Smooth muscle cell (in vitro differentiated cells): ENCODE measurements around the gene DLGAP1. TPM values are rescaled to one million over a fixed set of nuclear protein-coding genes. Genes with fewer than 3 reads are reported as not detected.

Source experiments
- DNase-seq: peaks from one replicate; lab custom pipeline; 2025; ENCODE audit not compliant: unreplicated experiment; lab: John Stamatoyannopoulos, UW
- H2AFZ ChIP-seq: fragments of 200-600 bp; sonication (generic); 2 replicates; pipeline ENCODE4 v1.6.0; 2016; ENCODE audit warnings: antibody characterized with exemption, low read depth, mild to moderate bottlenecking
- H3F3A ChIP-seq: fragments of 200-600 bp; sonication (generic); 2 replicates; pipeline ENCODE4 v1.6.0; 2017; ENCODE audit warnings: antibody characterized with exemption, low read depth
- H3K27ac ChIP-seq: fragments of 200-600 bp; sonication (generic); 2 replicates; pipeline ENCODE4 v1.5.1; 2016; ENCODE audit warnings: low read depth, mild to moderate bottlenecking
- H3K27me3 ChIP-seq: fragments of 200-600 bp; sonication (generic); 2 replicates; pipeline ENCODE4 v1.6.1; 2016; ENCODE audit warnings: low read depth, mild to moderate bottlenecking
- H3K36me3 ChIP-seq: fragments of 200-600 bp; sonication (generic); 2 replicates; pipeline ENCODE4 v1.5.1; 2016; ENCODE audit warnings: low read depth
- H3K4me1 ChIP-seq: fragments of 200-600 bp; sonication (generic); 2 replicates; pipeline ENCODE4 v1.5.1; 2016; ENCODE audit warnings: low read depth
- H3K4me2 ChIP-seq: fragments of 200-600 bp; sonication (generic); 2 replicates; pipeline ENCODE4 v1.6.0; 2016; ENCODE audit warnings: mild to moderate bottlenecking
- H3K4me3 ChIP-seq: fragments of 200-600 bp; sonication (generic); 2 replicates; pipeline ENCODE4 v1.5.1; 2016; ENCODE audit warnings: mild to moderate bottlenecking
- H3K79me2 ChIP-seq: fragments of 200-600 bp; sonication (generic); 2 replicates; pipeline ENCODE4 v1.6.0; 2016; ENCODE audit warnings: low read depth, mild to moderate bottlenecking
- H3K9ac ChIP-seq: fragments of 200-600 bp; sonication (generic); 2 replicates; pipeline ENCODE4 v1.6.0; 2016; ENCODE audit warnings: low read depth
- H3K9me3 ChIP-seq: fragments of 200-600 bp; sonication (generic); replicated peaks from 2 replicates; pipeline ENCODE4 v1.5.1; 2016; ENCODE audit warnings: low read depth
- H4K20me1 ChIP-seq: fragments of 200-600 bp; sonication (generic); 2 replicates; pipeline ENCODE4 v1.6.0; 2016; ENCODE audit warnings: low read depth
- WGBS: methylation state at CpG from one replicate; pipeline ENCODE4 v1.1.7; 2016; ENCODE audit warnings: low lambda C conversion rate; 5-methylcytosine and 5-hydroxymethylcytosine counted together
- polyA plus RNA-seq: library from polyadenylated mRNA; unstranded; fragments of >200 nt; fragmentation: Nextera tagmentation; extraction: Ambion mirVana; gene quantifications from 2 replicates; pipeline ENCODE4 v1.2.1, GENCODE V29; 2016
- total RNA-seq: library from RNA; depleted of rRNA; stranded (reverse); fragments of >200 nt; gene quantifications from 2 replicates; pipeline ENCODE4 v1.2.3, GENCODE V29; 2014
- TF ChIP-seq, protein P1 (sequence below): fragments of 200-600 bp; sonication (generic); IDR thresholded peaks from 2 replicates; pipeline ENCODE4 v1.5.1; 2017; ENCODE audit warnings: borderline replicate concordance, mild to moderate bottlenecking, antibody characterized with exemption; ENCODE audit not compliant: insufficient read depth, poor library complexity, severe bottlenecking

Gene DLGAP1
- total and polyA plus RNA-seq, 2 experiments from 2014 or later = 2.6 to 11.3 TPM

GRCh38 chr18:4245456-4245855, 209.7 kb downstream of the DLGAP1 start:
- H3K9ac ChIP-seq = no peak overlapping the region
- H3F3A ChIP-seq = no peaks in the 10 kb centered on the region
- no peak for DNase-seq
- no peaks in the 10 kb centered on the region for H3K9me3 ChIP-seq
- no peak overlapping the region for H3K27ac ChIP-seq
- H3K79me2 ChIP-seq = no peaks in the 10 kb centered on the region
- no peak overlapping the region for H3K4me3 ChIP-seq
- no peaks in the 10 kb centered on the region for H3K4me1 ChIP-seq
- H3K4me2 ChIP-seq = no peak overlapping the region
- no peaks in the 10 kb centered on the region for H3K27me3 ChIP-seq
- H2AFZ ChIP-seq = no peak overlapping the region
- H3K36me3 ChIP-seq = no peaks in the 10 kb centered on the region
- peaks cover 8% of the 10 kb centered on the region for H4K20me1 ChIP-seq
- TF ChIP-seq, protein P1, sequence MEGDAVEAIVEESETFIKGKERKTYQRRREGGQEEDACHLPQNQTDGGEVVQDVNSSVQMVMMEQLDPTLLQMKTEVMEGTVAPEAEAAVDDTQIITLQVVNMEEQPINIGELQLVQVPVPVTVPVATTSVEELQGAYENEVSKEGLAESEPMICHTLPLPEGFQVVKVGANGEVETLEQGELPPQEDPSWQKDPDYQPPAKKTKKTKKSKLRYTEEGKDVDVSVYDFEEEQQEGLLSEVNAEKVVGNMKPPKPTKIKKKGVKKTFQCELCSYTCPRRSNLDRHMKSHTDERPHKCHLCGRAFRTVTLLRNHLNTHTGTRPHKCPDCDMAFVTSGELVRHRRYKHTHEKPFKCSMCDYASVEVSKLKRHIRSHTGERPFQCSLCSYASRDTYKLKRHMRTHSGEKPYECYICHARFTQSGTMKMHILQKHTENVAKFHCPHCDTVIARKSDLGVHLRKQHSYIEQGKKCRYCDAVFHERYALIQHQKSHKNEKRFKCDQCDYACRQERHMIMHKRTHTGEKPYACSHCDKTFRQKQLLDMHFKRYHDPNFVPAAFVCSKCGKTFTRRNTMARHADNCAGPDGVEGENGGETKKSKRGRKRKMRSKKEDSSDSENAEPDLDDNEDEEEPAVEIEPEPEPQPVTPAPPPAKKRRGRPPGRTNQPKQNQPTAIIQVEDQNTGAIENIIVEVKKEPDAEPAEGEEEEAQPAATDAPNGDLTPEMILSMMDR = no peak
- WGBS = 79% methylated on average over 3 of the region's 3 CpGs

DNA sequence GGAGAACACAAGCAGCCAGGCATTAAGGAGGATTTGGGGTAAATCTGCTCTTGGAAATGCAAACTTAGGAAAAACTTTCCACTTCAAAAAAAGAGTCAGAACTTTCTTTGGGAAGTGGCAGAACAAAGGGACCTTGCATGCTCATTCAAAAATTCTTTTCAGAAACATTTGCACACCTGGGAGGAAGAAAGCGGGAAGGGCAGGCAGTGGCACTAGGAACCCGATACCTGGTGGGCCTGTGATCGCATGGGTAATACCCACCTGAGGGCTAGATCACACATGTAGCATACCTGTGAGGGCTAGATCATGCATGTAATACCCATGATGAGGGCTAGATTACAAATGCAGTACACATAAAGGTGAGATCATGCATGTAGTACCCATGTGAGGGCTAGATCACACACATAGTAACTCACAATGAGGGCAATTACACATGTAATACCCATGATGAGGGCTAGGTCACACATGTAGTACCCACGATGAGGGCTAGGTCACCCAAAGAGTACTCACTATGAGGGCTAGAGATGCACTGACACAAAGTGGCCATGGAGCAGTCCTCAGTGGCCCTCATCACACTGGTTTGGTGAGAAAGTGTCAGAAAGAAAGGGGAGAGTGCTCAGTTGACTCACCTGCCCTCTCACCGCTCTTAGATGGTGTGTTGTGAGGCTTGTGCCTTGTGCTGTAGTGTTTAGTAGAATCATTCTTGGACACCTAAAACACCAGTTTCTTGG, 212.5 kb downstream of the DLGAP1 start:
- Histone ChIP-seq H3K27me3 (no peaks in the 10 kb centered on the region), H4K20me1 (no peaks in the 10 kb centered on the region), H3K4me2 (no peak overlapping the region), H2AFZ (no peak overlapping the region), H3K36me3 (no peaks in the 10 kb centered on the region), H3F3A (no peaks in the 10 kb centered on the region), H3K4me1 (peaks cover 9% of the 10 kb centered on the region), H3K4me3 (no peak overlapping the region), H3K9me3 (no peaks in the 10 kb centered on the region), H3K27ac (no peak overlapping the region), H3K79me2 (no peaks in the 10 kb centered on the region), H3K9ac (no peak overlapping the region)
- TF ChIP-seq, protein P1 = no peak
- WGBS = 91% methylated on average over 5 of the region's 5 CpGs
- DNase-seq = no peak

DNA sequence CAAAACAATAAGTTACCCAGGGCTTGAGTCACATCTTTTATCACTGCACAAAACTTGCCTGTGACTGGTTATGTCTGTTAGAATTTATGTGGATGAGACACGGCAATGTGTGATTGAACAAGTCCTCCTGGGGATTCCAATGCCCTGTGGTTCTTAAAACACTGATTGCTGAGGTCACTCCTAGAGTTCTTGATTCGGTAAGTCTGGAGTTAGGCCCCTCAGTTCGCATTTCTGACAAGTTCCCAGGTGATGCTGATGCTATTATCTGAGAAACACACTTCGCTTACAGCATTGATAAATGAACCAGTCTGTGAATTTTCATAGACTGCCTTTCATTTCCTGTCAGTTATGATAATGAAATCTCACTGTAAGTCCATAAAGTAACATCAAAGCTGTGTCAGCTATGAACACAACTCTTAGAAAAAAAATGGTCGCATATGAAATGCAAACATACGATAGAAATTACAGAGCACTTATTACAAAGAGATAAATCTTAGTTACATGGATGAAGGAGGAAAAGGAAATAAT, 214.0 kb downstream of the DLGAP1 start:
- Histone ChIP-seq H3K27me3 (no peaks in the 10 kb centered on the region), H2AFZ (no peak overlapping the region), H3K27ac (no peak overlapping the region), H3K4me1 (peaks cover 15% of the 10 kb centered on the region), H3K9ac (no peak overlapping the region), H3K36me3 (no peaks in the 10 kb centered on the region), H3F3A (no peaks in the 10 kb centered on the region), H3K79me2 (no peaks in the 10 kb centered on the region), H4K20me1 (no peaks in the 10 kb centered on the region), H3K4me3 (no peak overlapping the region), H3K9me3 (no peaks in the 10 kb centered on the region), H3K4me2 (no peak overlapping the region)
- 64% methylated on average over 6 of the region's 6 CpGs for WGBS
- TF ChIP-seq, protein P1 = no peak
- DNase-seq = no peak

DNA sequence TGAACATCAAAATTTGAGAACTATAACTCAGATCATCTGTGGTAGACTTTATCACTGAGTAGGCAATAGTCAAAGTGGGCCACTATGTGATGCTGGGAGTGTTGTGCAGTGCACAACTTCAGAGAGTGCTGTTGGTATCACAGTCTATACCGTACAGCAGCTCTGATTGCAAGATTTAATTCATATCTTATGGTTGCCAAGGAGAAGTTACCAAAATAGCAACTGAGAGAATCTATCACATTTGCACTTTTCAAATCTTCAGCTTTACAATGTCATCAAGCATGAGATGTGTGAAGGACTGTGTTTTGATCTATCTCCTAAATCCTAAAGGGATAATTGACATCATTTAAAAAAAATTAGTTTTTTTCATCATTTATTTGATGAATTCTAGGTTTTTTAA, 216.1 kb downstream of the DLGAP1 start:
- 87% methylated on average over 1 of the region's 1 CpG for WGBS
- no peak overlapping the region for H3K4me3 ChIP-seq
- no peak for DNase-seq

More for the DNA sequence above, 216.1 kb downstream of the DLGAP1 start:
- no peaks in the 10 kb centered on the region for H3K36me3 ChIP-seq
- no peak overlapping the region for H2AFZ ChIP-seq
- H3K9me3 ChIP-seq = no peaks in the 10 kb centered on the region
- TF ChIP-seq, protein P1 = no peak
- no peaks in the 10 kb centered on the region for H4K20me1 ChIP-seq
- H3K4me1 ChIP-seq = peaks cover 15% of the 10 kb centered on the region
- no peaks in the 10 kb centered on the region for H3F3A ChIP-seq
- no peaks in the 10 kb centered on the region for H3K27me3 ChIP-seq
- no peak overlapping the region for H3K27ac ChIP-seq
- H3K9ac ChIP-seq = no peak overlapping the region
- H3K4me2 ChIP-seq = no peak overlapping the region
- no peaks in the 10 kb centered on the region for H3K79me2 ChIP-seq
